Tibial nerve (tissue), 4 donors: Measurements from ENCODE around the gene ABCC10. TPM values are rescaled to one million over a fixed set of nuclear protein-coding genes. Genes with fewer than 3 reads are reported as not detected.
"Not testable (repeated sequence)": the region's sequence is repeated elsewhere in the genome, so short reads cannot be mapped to it uniquely, and the experiment has no call there.

Experiments
- DNase-seq, 2 donors: peaks; one replicate each; pipeline ENCODE4 v3.0.0-alpha.2; 2019; ENCODE audit warnings: low spot score in 2 of 2
- H3K27ac ChIP-seq, 4 donors: fragments of 200-600 bp; sonication (generic) in 3 of 4; one replicate each; pipeline ENCODE4 v1.5.1; 2017 to 2019; ENCODE audit warnings: mild to moderate bottlenecking in 1 of 4
- H3K27me3 ChIP-seq, 2 donors: fragments of 200-600 bp; sonication (generic) in 1 of 2; one replicate each; pipeline versions ENCODE4 v1.5.1 to v1.6.0; 2017 to 2019
- H3K36me3 ChIP-seq, 3 donors: fragments of 200-600 bp; sonication (generic); one replicate each; pipeline ENCODE4 v1.5.1; 2018 to 2019
- H3K4me1 ChIP-seq, 4 donors: fragments of 200-600 bp; sonication (generic) in 3 of 4; one replicate each; pipeline ENCODE4 v1.5.1; 2017 to 2019
- H3K4me3 ChIP-seq, 4 donors: fragments of 200-600 bp; sonication (generic) in 3 of 4; one replicate each; pipeline ENCODE4 v1.5.1; 2017 to 2019; ENCODE audit warnings: mild to moderate bottlenecking in 1 of 4, moderate library complexity in 1 of 4
- H3K9me3 ChIP-seq, 4 donors: fragments of 200-600 bp; sonication (generic) in 3 of 4; one replicate each; pipeline ENCODE4 v1.5.1; 2017 to 2019
- CTCF ChIP-seq, 5 experiments: fragments of 200-600 bp in 3 of 5; fragments of 450-650 bp in 2 of 5; sonication (generic) in 3 of 5; IDR thresholded peaks; one replicate each; pipeline ENCODE4 v1.5.1; 2016 to 2019; ENCODE audit warnings: antibody characterized with exemption in 5 of 5, mild to moderate bottlenecking in 3 of 5, moderate library complexity in 2 of 5
- EP300 ChIP-seq, 2 donors: sonication (generic); formaldehyde crosslinking; IDR thresholded peaks; one replicate each; pipeline ENCODE4 v1.6.1; 2017; ENCODE audit warnings: antibody characterized with exemption in 2 of 2, mild to moderate bottlenecking in 1 of 2
- POLR2A ChIP-seq, 2 donors: fragments of 450-650 bp; IDR thresholded peaks; one replicate each; pipeline ENCODE4 v1.6.1; 2017; ENCODE audit warnings: antibody characterized with exemption in 2 of 2, mild to moderate bottlenecking in 2 of 2, moderate library complexity in 2 of 2
- WGBS, 2 donors: methylation state at CpG; one replicate each; pipeline ENCODE4 v1.1.5; 2018; 5-methylcytosine and 5-hydroxymethylcytosine counted together
- total RNA-seq, 4 donors: library from RNA; depleted of rRNA; stranded (reverse); fragments of >200 nt; gene quantifications; one replicate each; pipeline ENCODE4 v1.1.0, GENCODE V29; 2016

ABCC10 gene
- total RNA-seq, 4 donors from 2014 or later, result 14.9 to 35.9 (median 27.1) TPM

- H3K4me1 ChIP-seq, result no peaks in the 10 kb centered on the region
- peaks cover 0 to 25% of the 10 kb centered on the region in 2 donors for H3K27me3 ChIP-seq
- WGBS, 2 donors, result 20 to 68% methylated on average over 1 of the region's 1 CpG
- no peak overlapping the region for H3K4me3 ChIP-seq
- no peaks in the 10 kb centered on the region for H3K36me3 ChIP-seq
- H3K27ac ChIP-seq, result no peak overlapping the region
- TF ChIP-seq POLR2A (IDR thresholded peaks at IDR 0.05) (no peak), CTCF (IDR thresholded peaks at IDR 0.05) (peak in 1 of 5 experiments; percentile 26), EP300 (IDR thresholded peaks at IDR 0.05) (no peak)
- no peak for DNase-seq
- H3K9me3 ChIP-seq, result no peaks in the 10 kb centered on the region
These were observed 40.8 kb upstream of the ABCC10 start for GRCh38 chr6:43386492-43386891.

- H3K27me3 ChIP-seq, result peaks cover 0 to 25% of the 10 kb centered on the region in 2 donors
- no peak overlapping the region for H3K4me3 ChIP-seq
- no peaks in the 10 kb centered on the region for H3K4me1 ChIP-seq
- H3K36me3 ChIP-seq, result no peaks in the 10 kb centered on the region
- no peak for DNase-seq
- no peaks in the 10 kb centered on the region for H3K9me3 ChIP-seq
- H3K27ac ChIP-seq, result no peak overlapping the region
- WGBS, 2 donors, result 80 to 83% methylated on average over 6 of the region's 6 CpGs
- no peak for TF ChIP-seq EP300 (IDR thresholded peaks at IDR 0.05)
- no peak for TF ChIP-seq CTCF (IDR thresholded peaks at IDR 0.05)
- no peak for TF ChIP-seq POLR2A (IDR thresholded peaks at IDR 0.05)
These were observed 37.5 kb upstream of the ABCC10 start for GRCh38 chr6:43389730-43390295.

- H3K4me3 ChIP-seq, DNase-seq, H3K9me3 ChIP-seq, H3K4me1 ChIP-seq, H3K36me3 ChIP-seq, H3K27ac ChIP-seq: not testable (repeated sequence)
- WGBS, 2 donors, result 70 to 76% methylated on average over 10 of the region's 10 CpGs
- peaks cover 0 to 25% of the 10 kb centered on the region in 2 donors for H3K27me3 ChIP-seq
These were observed 36.4 kb upstream of the ABCC10 start for GRCh38 chr6:43390753-43391439.

- peaks cover 0 to 25% of the 10 kb centered on the region in 2 donors for H3K27me3 ChIP-seq
- H3K36me3 ChIP-seq, result no peaks in the 10 kb centered on the region
- no peak overlapping the region for H3K27ac ChIP-seq
- TF ChIP-seq EP300 (IDR thresholded peaks at IDR 0.05) (no peak), CTCF (IDR thresholded peaks at IDR 0.05) (no peak), POLR2A (IDR thresholded peaks at IDR 0.05) (no peak)
- H3K4me1 ChIP-seq, result no peaks in the 10 kb centered on the region
- WGBS, 2 donors, result 58 to 65% methylated on average over 13 of the region's 13 CpGs
- no peaks in the 10 kb centered on the region for H3K9me3 ChIP-seq
- DNase-seq, result no peak
- no peak overlapping the region for H3K4me3 ChIP-seq
These were observed 35.8 kb upstream of the ABCC10 start for GRCh38 chr6:43391440-43392031.

- not testable (repeated sequence) for H3K36me3 ChIP-seq, H3K4me3 ChIP-seq, H3K27ac ChIP-seq, H3K9me3 ChIP-seq, H3K4me1 ChIP-seq, DNase-seq
- 51 to 52% methylated on average over 11 of the region's 11 CpGs for WGBS, 2 donors
- H3K27me3 ChIP-seq, result peaks cover 0 to 25% of the 10 kb centered on the region in 2 donors
These were observed 34.2 kb upstream of the ABCC10 start for GRCh38 chr6:43393133-43393532.

- no peaks in the 10 kb centered on the region for H3K4me1 ChIP-seq
- DNase-seq, result no peak
- H3K4me3 ChIP-seq, result no peak overlapping the region
- no peaks in the 10 kb centered on the region for H3K9me3 ChIP-seq
- H3K27ac ChIP-seq, result no peak overlapping the region
- H3K27me3 ChIP-seq, result peaks cover 0 to 25% of the 10 kb centered on the region in 2 donors
- no peaks in the 10 kb centered on the region for H3K36me3 ChIP-seq
- TF ChIP-seq CTCF (IDR thresholded peaks at IDR 0.05) (no peak), EP300 (IDR thresholded peaks at IDR 0.05) (no peak), POLR2A (IDR thresholded peaks at IDR 0.05) (no peak)
- WGBS, 2 donors, result 63 to 65% methylated on average over 5 of the region's 5 CpGs
These were observed 33.7 kb upstream of the ABCC10 start for GRCh38 chr6:43393602-43394001.
